NT2/D1 (cell line): ENCODE measurements around the gene POU3F1.

Experiments
- DNase-seq: peaks from one replicate; pipeline ENCODE4 v3.0.0-alpha.2; 2011; ENCODE audit warnings: low read depth, low spot score
- H3K27me3 ChIP-seq: 2 replicates; pipeline ENCODE4 v1.6.0; 2011; ENCODE audit warnings: mild to moderate bottlenecking; ENCODE audit not compliant: insufficient read length, insufficient read depth
- H3K36me3 ChIP-seq: 2 replicates; pipeline ENCODE4 v1.6.1; 2011; ENCODE audit warnings: mild to moderate bottlenecking, low read length, mixed read lengths; ENCODE audit not compliant: insufficient read depth, insufficient read length
- H3K4me1 ChIP-seq: 2 replicates; pipeline ENCODE4 v1.5.1; 2011; ENCODE audit not compliant: insufficient read depth, insufficient read length
- H3K4me3 ChIP-seq: 2 replicates; pipeline ENCODE4 v1.5.1; 2011; ENCODE audit warnings: low read depth; ENCODE audit not compliant: insufficient read length
- H3K9ac ChIP-seq: 2 replicates; pipeline ENCODE4 v1.6.0; 2011; ENCODE audit warnings: low read depth; ENCODE audit not compliant: insufficient read length
- H3K9me3 ChIP-seq: 2 replicates; pipeline ENCODE4 v1.5.1; 2011; ENCODE audit warnings: mild to moderate bottlenecking, low read length; ENCODE audit not compliant: insufficient read depth
- SUZ12 ChIP-seq: IDR thresholded peaks from 2 replicates; pipeline ENCODE4 v1.6.1; 2011; ENCODE audit not compliant: insufficient read length, insufficient read depth; ENCODE audit errors: extremely low read depth
- YY1 ChIP-seq: IDR thresholded peaks from 2 replicates; pipeline ENCODE4 v1.6.1; 2011; ENCODE audit not compliant: insufficient read length, insufficient read depth
- ZNF274 ChIP-seq: IDR thresholded peaks from 2 replicates; pipeline ENCODE4 v1.6.1; 2011; ENCODE audit warnings: mild to moderate bottlenecking, low read depth, low read length

Gene POU3F1

DNA sequence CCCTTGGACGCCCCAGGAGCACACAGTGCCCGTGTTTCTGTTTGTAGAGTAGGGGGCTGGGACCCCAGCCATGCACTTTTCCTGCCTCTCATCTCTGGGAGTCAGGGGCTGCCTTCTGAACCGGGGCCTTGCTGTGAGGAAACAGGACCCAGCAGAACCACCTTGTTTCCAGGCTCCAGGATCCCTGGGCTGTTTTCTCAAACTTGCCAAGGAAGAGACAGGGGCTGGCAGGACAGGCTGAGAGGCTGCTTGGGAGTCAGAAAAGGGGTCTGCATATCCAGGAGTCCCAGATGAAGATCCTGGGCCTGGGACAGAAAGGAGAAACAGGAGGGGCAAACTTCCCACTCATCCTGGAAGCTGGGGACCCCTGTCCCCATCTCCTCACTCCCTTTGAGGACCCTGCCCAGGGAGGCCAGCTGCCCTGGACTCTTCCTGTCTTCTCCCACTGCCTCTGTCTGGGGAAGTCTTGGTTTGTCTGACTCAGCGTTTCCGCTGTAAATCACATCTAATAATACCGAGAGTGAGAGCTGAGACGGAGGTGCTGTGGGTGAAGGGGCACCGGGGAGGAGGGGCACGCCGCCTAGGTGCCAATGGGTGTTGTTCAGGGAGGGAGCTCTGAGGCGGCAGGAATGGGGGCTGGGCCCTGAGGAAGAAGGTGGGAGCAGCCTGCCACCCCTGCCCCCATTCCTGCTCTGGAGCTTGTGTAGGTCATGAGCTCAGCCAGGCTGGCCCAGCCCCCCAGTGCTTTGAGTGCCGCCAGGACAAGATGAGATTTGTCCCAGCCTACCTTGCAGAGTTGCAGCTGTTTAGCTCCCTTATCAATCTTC lies 16.7 kb downstream of the POU3F1 start:
- Histone ChIP-seq H3K4me3 (no peak overlapping the region), H3K9ac (peak overlapping the region; percentile 82), H3K27me3 (no peaks in the 10 kb centered on the region), H3K36me3 (peaks cover 19% of the 10 kb centered on the region), H3K9me3 (no peaks in the 10 kb centered on the region), H3K4me1 (peaks cover 51% of the 10 kb centered on the region)
- peak; percentile 71 for DNase-seq
- TF ChIP-seq SUZ12 (no peak), YY1 (no peak), ZNF274 (no peak)

DNA sequence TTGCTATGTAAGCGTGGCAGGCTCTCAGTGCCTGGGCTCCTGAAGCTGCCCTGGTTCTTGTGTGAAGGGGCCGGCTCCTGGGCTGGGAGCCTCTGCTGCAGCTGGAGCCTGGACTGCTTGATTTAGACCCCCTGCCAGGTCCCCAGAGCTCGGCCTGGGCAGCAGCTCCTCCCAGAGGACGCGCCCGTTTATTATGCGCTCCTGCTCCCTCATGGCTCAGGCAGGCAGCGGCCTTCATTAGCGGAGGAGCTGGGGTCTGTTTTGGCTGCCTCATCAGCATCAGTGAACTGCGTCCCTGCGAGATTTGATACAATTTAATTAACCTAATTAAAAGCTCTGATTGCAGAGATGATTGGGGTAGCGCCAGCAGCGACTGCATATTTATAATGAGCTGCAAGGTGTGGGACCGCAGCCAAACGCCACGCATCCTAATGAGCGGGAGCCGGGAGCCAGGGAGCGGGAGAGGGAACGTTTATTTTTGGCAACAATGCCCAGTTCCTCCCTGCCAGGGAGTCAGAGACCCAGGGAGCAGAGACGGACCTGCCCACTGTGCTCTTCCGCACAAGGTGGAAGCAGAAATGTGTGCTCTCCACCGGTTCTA lies 17.4 kb downstream of the POU3F1 start:
- peaks cover 48% of the 10 kb centered on the region for H3K4me1 ChIP-seq
- no peak overlapping the region for H3K4me3 ChIP-seq
- DNase-seq, result peak; percentile 81
- no peaks in the 10 kb centered on the region for H3K9me3 ChIP-seq
- H3K9ac ChIP-seq, result peak overlapping the region; percentile 82
- TF ChIP-seq SUZ12 (no peak), ZNF274 (no peak), YY1 (no peak)
- peaks cover 24% of the 10 kb centered on the region for H3K36me3 ChIP-seq
- H3K27me3 ChIP-seq, result no peaks in the 10 kb centered on the region

- Histone ChIP-seq H3K4me3 (no peak overlapping the region), H3K36me3 (peaks cover 30% of the 10 kb centered on the region), H3K4me1 (peaks cover 48% of the 10 kb centered on the region), H3K27me3 (no peaks in the 10 kb centered on the region), H3K9ac (peak overlapping the region; percentile 53), H3K9me3 (no peaks in the 10 kb centered on the region)
- DNase-seq, result no peak
- TF ChIP-seq YY1 (no peak), ZNF274 (no peak), SUZ12 (no peak)
Observed at GRCh38 chr1:38028671-38029070, 17.9 kb downstream of the POU3F1 start.

GRCh38 chr1:38028105-38028591 lies 18.4 kb downstream of the POU3F1 start:
- H3K4me3 ChIP-seq, result no peak overlapping the region
- H3K9me3 ChIP-seq, result no peaks in the 10 kb centered on the region
- TF ChIP-seq SUZ12 (no peak), YY1 (no peak), ZNF274 (no peak)
- peak overlapping the region; percentile 53 for H3K9ac ChIP-seq
- peaks cover 35% of the 10 kb centered on the region for H3K36me3 ChIP-seq
- no peak for DNase-seq
- H3K4me1 ChIP-seq, result peaks cover 48% of the 10 kb centered on the region
- no peaks in the 10 kb centered on the region for H3K27me3 ChIP-seq

DNA sequence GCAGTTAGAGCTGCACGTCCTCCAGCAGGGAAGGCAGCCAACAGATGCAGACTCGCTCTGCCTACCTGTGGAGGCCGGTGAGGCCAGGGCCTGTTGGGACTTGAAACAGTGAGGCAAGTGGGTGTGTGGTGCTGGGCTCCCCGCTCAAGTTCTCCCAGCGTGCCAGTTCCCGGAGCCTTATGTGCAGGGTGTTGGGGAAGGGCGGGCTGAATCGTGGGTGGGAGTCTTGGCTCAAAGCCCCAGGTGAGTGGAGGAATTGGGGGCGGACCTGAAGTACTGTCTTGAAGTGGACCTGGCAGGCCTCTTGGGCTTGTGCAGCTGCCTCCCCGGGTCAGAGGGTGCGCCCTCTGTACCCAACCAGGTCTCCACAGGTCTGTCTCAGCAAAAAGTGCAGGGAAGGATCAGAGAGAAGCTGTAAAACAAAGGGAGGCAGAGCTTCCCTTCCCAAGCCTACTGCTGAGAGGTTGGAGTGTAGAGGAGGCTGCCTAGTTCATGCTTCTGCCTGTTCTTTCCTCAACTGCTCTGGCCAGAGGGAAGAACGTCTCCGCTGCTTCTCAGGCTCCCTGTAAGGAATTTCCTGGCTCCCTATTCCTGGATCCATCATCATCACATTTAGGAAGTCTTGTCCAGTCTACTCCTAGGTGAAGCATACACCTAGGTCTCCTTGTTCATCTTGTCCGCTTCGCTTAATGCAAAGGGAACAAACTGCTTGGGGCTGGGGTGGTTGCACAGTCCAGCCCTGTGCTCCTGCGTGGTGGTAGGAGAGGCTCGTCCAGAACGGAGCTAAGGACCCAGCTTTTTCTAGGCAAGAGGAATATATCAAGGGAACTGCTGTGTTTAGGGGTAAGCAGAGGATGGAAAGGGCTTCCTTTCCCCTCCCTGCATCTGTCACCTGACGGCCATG lies 19.1 kb downstream of the POU3F1 start:
- H3K9ac ChIP-seq, result peak overlapping the region; percentile 34
- peaks cover 42% of the 10 kb centered on the region for H3K36me3 ChIP-seq

DNA sequence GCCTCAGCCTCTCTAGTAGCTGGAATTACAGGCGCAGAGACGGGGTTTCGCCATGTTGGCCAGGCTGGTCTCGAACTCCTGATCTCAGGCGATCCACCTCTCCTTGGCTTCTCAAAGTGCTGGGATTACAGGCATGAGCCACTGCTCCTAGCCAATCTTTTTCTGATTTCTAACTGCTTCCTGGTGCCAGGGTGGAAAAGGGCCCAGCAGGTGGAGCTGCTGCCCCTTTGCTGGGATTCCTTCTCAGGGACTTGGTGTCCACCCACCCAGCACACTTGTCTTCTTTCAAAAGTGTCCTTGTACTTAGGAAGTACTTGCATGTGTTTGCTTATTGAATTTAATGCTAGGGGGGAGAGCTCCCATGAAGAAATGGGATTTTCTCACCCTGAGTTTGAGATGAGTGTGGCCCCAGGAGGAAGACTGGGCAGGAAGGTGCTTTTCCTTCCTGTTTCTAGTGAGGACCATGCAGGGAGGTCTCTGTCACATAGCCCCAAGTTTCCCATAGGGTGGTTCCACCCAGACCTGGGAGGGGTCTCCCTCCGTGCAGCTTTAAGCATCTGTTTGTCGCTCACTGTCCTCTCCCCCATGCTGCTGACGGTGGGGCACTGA lies 19.9 kb downstream of the POU3F1 start:
- Histone ChIP-seq H3K27me3 (no peaks in the 10 kb centered on the region), H3K36me3 (peaks cover 49% of the 10 kb centered on the region), H3K4me3 (no peak overlapping the region), H3K4me1 (peaks cover 48% of the 10 kb centered on the region), H3K9ac (peak overlapping the region; percentile 28), H3K9me3 (no peaks in the 10 kb centered on the region)
- no peak for TF ChIP-seq ZNF274
- TF ChIP-seq YY1, result no peak
- no peak for TF ChIP-seq SUZ12
- DNase-seq, result no peak

More for the DNA sequence above, 19.1 kb downstream of the POU3F1 start:
- no peak overlapping the region for H3K4me3 ChIP-seq
- H3K27me3 ChIP-seq, result no peaks in the 10 kb centered on the region
- peaks cover 48% of the 10 kb centered on the region for H3K4me1 ChIP-seq
- no peak for DNase-seq
- no peaks in the 10 kb centered on the region for H3K9me3 ChIP-seq
- TF ChIP-seq YY1 (no peak), ZNF274 (no peak), SUZ12 (no peak)
